ENCODE measurements around the gene ARL6IP4. TPM values are rescaled to one million over a fixed set of nuclear protein-coding genes. Genes with fewer than 3 reads are reported as not detected.
A peak's percentile ranks its signal among the peaks of the same experiment; 100 is the strongest.

ARL6IP4 gene
- total RNA-seq, 4 donors from 2014 or later, result 197 to 338 (median 251) TPM

- H3K4me3 ChIP-seq, result no peak overlapping the region
- DNase-seq (ENCODE audit: low spot score in 2 of 2), result no peak
- no peak for TF ChIP-seq EP300 (IDR thresholded peaks at IDR 0.05)
- H3K27me3 ChIP-seq, result no peaks in the 10 kb centered on the region
- H3K4me1 ChIP-seq, result peaks cover 0 to 2% (median 0%) of the 10 kb centered on the region in 4 donors
- no peak overlapping the region for H3K27ac ChIP-seq
- peaks cover 0 to 31% (median 0%) of the 10 kb centered on the region in 3 donors for H3K36me3 ChIP-seq
- 78 to 85% methylated on average over 2 of the region's 2 CpGs for WGBS, 2 donors
- H3K9me3 ChIP-seq, result no peaks in the 10 kb centered on the region
These were observed 24.4 kb upstream of the ARL6IP4 start for GRCh38 chr12:122956035-122956434.

DNA sequence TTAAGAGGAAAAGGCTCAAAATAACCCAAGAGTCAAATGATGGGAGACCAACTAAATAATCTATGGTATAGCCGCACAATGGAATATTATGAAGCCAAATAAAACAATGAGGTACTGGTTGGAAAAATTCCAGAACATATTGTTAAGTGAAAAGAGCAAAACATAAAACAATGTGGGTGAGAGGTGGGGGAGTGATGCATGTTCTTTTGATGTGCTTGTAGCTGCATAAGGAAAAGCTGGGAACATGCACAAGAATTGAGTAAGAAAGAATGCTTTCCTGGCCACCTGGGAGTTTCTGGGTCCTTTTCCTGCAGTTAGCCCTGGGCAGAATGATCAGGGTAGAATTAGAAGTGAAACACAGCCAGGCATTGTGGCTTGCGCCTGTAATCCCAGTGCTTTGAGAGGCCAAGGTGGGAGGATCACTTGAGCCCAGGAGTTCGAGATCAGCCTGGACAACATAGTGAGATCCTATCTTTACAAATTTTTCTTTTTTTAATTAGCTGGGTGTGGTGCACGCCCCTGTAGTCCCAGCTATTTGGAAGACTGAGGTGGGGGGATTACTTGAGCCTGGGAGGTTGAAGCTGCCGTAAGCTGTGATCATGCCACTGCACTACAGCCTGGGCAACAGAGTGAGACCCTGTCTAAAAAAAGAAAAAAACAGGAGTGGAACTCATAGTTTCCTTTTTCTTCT lies 22.1 kb upstream of the ARL6IP4 start:
- Histone ChIP-seq H3K27ac (peak overlapping the region in 2 of 4 donors; percentile 8 to 26), H3K9me3 (no peaks in the 10 kb centered on the region), H3K36me3 (peaks cover 0 to 31% (median 0%) of the 10 kb centered on the region in 3 donors), H3K4me1 (no peaks in the 10 kb centered on the region), H3K27me3 (no peaks in the 10 kb centered on the region), H3K4me3 (no peak overlapping the region)
- WGBS, 2 donors, result 77 to 83% methylated on average over 5 of the region's 5 CpGs
- no peak for TF ChIP-seq EP300 (IDR thresholded peaks at IDR 0.05)
- no peak for DNase-seq (ENCODE audit: low spot score in 2 of 2)

DNA sequence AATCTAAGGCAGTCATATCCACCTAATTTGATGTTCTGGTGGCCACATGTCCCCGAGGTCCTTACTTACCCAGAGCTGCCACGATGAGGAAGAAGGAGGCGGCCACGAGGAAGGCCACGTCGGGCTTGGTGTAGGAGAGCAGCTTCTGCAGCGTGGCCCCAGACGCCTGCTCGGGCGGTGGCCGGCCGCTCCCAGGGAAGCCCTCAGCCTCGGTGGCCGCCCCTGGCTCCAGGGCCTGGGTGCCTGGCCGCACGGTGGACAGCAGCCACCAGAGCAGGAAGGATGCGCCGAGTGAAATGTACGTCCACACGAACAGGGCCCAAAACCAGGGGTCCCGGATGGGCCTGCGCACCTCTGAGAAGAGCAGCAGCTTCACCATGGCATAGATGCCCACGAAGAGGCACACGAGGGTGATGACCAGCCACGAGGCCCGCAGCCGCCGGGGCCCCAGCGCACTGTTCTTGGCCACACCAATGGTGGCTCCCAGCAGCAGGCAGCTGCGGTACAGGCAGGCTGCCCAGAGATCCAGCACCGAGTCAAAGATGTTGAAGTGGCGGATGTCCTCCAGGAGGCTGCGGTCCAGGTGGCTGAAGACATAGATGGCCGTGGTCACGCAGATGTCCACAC lies 20.8 kb upstream of the ARL6IP4 start:
- peaks cover 0 to 31% (median 0%) of the 10 kb centered on the region in 3 donors for H3K36me3 ChIP-seq
- peaks cover 0 to 13% (median 3%) of the 10 kb centered on the region in 4 donors for H3K4me1 ChIP-seq
- no peaks in the 10 kb centered on the region for H3K9me3 ChIP-seq
- no peak overlapping the region for H3K27ac ChIP-seq
- no peak for TF ChIP-seq POLR2A (IDR thresholded peaks at IDR 0.05)
- H3K4me3 ChIP-seq, result no peak overlapping the region
- no peak for DNase-seq (ENCODE audit: low spot score in 2 of 2)
- WGBS, 2 donors, result 93 to 94% methylated on average over 32 to 35 of the region's 35 CpGs
- H3K27me3 ChIP-seq, result no peaks in the 10 kb centered on the region

GRCh38 chr12:122960193-122960569 lies 20.3 kb upstream of the ARL6IP4 start:
- no peak overlapping the region for H3K4me3 ChIP-seq
- H3K27ac ChIP-seq, result no peak overlapping the region
- no peaks in the 10 kb centered on the region for H3K9me3 ChIP-seq
- no peak for DNase-seq (ENCODE audit: low spot score in 2 of 2)
- H3K27me3 ChIP-seq, result no peaks in the 10 kb centered on the region
- WGBS, 2 donors, result 95 to 97% methylated on average over 4 to 8 of the region's 8 CpGs
- peaks cover 0 to 31% (median 0%) of the 10 kb centered on the region in 3 donors for H3K36me3 ChIP-seq
- TF ChIP-seq, protein P1, sequence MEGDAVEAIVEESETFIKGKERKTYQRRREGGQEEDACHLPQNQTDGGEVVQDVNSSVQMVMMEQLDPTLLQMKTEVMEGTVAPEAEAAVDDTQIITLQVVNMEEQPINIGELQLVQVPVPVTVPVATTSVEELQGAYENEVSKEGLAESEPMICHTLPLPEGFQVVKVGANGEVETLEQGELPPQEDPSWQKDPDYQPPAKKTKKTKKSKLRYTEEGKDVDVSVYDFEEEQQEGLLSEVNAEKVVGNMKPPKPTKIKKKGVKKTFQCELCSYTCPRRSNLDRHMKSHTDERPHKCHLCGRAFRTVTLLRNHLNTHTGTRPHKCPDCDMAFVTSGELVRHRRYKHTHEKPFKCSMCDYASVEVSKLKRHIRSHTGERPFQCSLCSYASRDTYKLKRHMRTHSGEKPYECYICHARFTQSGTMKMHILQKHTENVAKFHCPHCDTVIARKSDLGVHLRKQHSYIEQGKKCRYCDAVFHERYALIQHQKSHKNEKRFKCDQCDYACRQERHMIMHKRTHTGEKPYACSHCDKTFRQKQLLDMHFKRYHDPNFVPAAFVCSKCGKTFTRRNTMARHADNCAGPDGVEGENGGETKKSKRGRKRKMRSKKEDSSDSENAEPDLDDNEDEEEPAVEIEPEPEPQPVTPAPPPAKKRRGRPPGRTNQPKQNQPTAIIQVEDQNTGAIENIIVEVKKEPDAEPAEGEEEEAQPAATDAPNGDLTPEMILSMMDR (IDR thresholded peaks at IDR 0.05), result no peak
- TF ChIP-seq POLR2A (IDR thresholded peaks at IDR 0.05), result no peak
- TF ChIP-seq EP300 (IDR thresholded peaks at IDR 0.05), result no peak
- H3K4me1 ChIP-seq, result peaks cover 0 to 18% (median 3%) of the 10 kb centered on the region in 4 donors

- TF ChIP-seq, protein P1 (IDR thresholded peaks at IDR 0.05), result no peak
- TF ChIP-seq POLR2A (IDR thresholded peaks at IDR 0.05) (no peak), EP300 (IDR thresholded peaks at IDR 0.05) (no peak)
- H3K9me3 ChIP-seq, result no peaks in the 10 kb centered on the region
- no peak for DNase-seq (ENCODE audit: low spot score in 2 of 2)
- no peak overlapping the region for H3K4me3 ChIP-seq
- no peaks in the 10 kb centered on the region for H3K27me3 ChIP-seq
- no peak overlapping the region for H3K27ac ChIP-seq
- H3K36me3 ChIP-seq, result peaks cover 0 to 24% (median 0%) of the 10 kb centered on the region in 3 donors
- peaks cover 0 to 34% (median 12%) of the 10 kb centered on the region in 4 donors for H3K4me1 ChIP-seq
- 77 to 80% methylated on average over 10 of the region's 10 CpGs for WGBS, 2 donors
These were observed 18.8 kb upstream of the ARL6IP4 start for GRCh38 chr12:122961531-122962329.

DNA sequence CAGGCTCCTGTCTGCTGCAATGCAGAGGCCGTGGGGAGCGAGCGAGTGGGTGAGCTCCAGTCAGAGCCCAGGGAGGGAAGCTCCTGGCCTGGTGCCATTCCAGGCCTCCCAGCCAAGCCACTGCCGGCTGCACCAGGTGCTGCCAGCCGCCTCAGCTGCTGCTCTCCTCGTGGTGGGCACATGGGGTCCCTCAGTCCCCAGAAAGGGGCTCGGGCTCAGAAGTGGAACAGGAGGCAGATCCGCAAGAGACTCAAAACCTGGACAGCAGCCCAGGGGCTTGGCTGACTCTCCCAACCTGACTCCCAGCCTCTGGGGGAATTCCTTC lies 16.6 kb upstream of the ARL6IP4 start:
- H3K27me3 ChIP-seq, result no peaks in the 10 kb centered on the region
- H3K27ac ChIP-seq, result no peak overlapping the region
- H3K9me3 ChIP-seq, result no peaks in the 10 kb centered on the region
- TF ChIP-seq, protein P1 (IDR thresholded peaks at IDR 0.05), result no peak
- TF ChIP-seq EP300 (IDR thresholded peaks at IDR 0.05), result no peak
- 34 to 58% methylated on average over 3 to 5 of the region's 8 CpGs for WGBS, 2 donors
- H3K4me1 ChIP-seq, result peaks cover 0 to 35% (median 12%) of the 10 kb centered on the region in 4 donors
- DNase-seq (ENCODE audit: low spot score in 2 of 2), result no peak
- H3K36me3 ChIP-seq, result peaks cover 0 to 15% (median 0%) of the 10 kb centered on the region in 3 donors
- no peak overlapping the region for H3K4me3 ChIP-seq
